H1 (cell line): Measurements from ENCODE around the gene RAP2C. TPM values are rescaled to one million over a fixed set of nuclear protein-coding genes. Genes with fewer than 3 reads are reported as not detected.

Source experiments
- CTCF ChIA-PET: fragments of 300-600 bp; sonication (Branson Sonifier 250); formaldehyde crosslinking; loops from one replicate; lab custom pipeline; 2021; ENCODE audit not compliant: partially characterized antibody; lab: Charles Lee
- POLR2A ChIA-PET: fragments of 300-600 bp; sonication (Branson Sonifier 250); formaldehyde crosslinking; loops from one replicate; lab custom pipeline; 2021; ENCODE audit warnings: inconsistent platforms; ENCODE audit not compliant: partially characterized antibody; lab: Charles Lee
- DNase-seq, 2 experiments: peaks; one replicate each; pipeline versions ENCODE4 v3.0.0 to v3.0.0-alpha.2; 2010 to 2022; ENCODE audit warnings: low spot score in 2 of 2, low read depth in 1 of 2, mixed read lengths in 1 of 2
- FAIRE-seq: peaks from 2 replicates; lab custom pipeline; 2011; peaks lifted over from hg19 to GRCh38; lab: Jason Lieb, UNC
- H2AFZ ChIP-seq: 2 replicates; pipeline ENCODE4 v1.8.1; 2012; ENCODE audit warnings: low read length, inconsistent platforms
- H2AK5ac ChIP-seq: 2 replicates; pipeline ENCODE4 v1.6.1; 2013; ENCODE audit warnings: low read depth, low read length
- H2BK120ac ChIP-seq: replicated peaks from 2 replicates; pipeline ENCODE3; 2013; ENCODE audit warnings: low read depth, low read length, inconsistent platforms
- H2BK12ac ChIP-seq: 2 replicates; pipeline ENCODE4 v1.6.1; 2013; ENCODE audit warnings: low read depth, low read length
- H2BK15ac ChIP-seq: 2 replicates; pipeline ENCODE4 v1.6.1; 2013; ENCODE audit warnings: low read length
- H2BK20ac ChIP-seq: 2 replicates; pipeline ENCODE4 v1.6.1; 2013; ENCODE audit warnings: low read length
- H2BK5ac ChIP-seq: 2 replicates; pipeline ENCODE4 v1.6.1; 2013; ENCODE audit warnings: low read depth, low read length
- H3K14ac ChIP-seq: 2 replicates; pipeline ENCODE4 v1.6.1; 2013; ENCODE audit warnings: inconsistent platforms; ENCODE audit not compliant: insufficient read length
- H3K18ac ChIP-seq: 2 replicates; pipeline ENCODE4 v1.6.1; 2013; ENCODE audit warnings: low read length; ENCODE audit errors: extremely low read depth
- H3K23ac ChIP-seq: 2 replicates; pipeline ENCODE4 v1.6.1; 2013; ENCODE audit warnings: inconsistent platforms; ENCODE audit not compliant: insufficient read length
- H3K23me2 ChIP-seq: 2 replicates; pipeline ENCODE4 v1.6.1; 2013; ENCODE audit warnings: low read depth, low read length
- H3K27ac ChIP-seq: 2 replicates; pipeline ENCODE4 v1.6.1; 2011; ENCODE audit warnings: low read depth, low read length, inconsistent platforms
- H3K27me3 ChIP-seq, 4 experiments: replicated peaks in 1 of 4; 1 replicate in 1 of 4; 2 replicates in 3 of 4; pipeline versions ENCODE4 v1.6.1 to v1.8.1; 2011 to 2013; ENCODE audit warnings: low read length in 3 of 4, mild to moderate bottlenecking in 3 of 4, inconsistent platforms in 2 of 4, mixed read lengths in 2 of 4, moderate library complexity in 1 of 4; ENCODE audit not compliant: control insufficient read depth in 3 of 4, insufficient read depth in 3 of 4; ENCODE audit errors: extremely low read depth in 1 of 4
- H3K36me3 ChIP-seq, 4 experiments: 2 replicates each; pipeline versions ENCODE4 v1.6.1 to v1.8.1; 2011 to 2013; ENCODE audit warnings: mild to moderate bottlenecking in 4 of 4, low read length in 3 of 4, moderate library complexity in 2 of 4, control low read depth in 1 of 4, inconsistent platforms in 1 of 4; ENCODE audit not compliant: insufficient read depth in 4 of 4, control insufficient read depth in 2 of 4
- H3K4ac ChIP-seq: replicated peaks from 2 replicates; pipeline ENCODE3; 2013; ENCODE audit warnings: low read length, low read depth, mixed read lengths, inconsistent platforms; ENCODE audit not compliant: insufficient read length
- H3K4me1 ChIP-seq, 4 experiments: replicated peaks in 1 of 4; 1 replicate in 1 of 4; 2 replicates in 3 of 4; pipeline versions ENCODE4 v1.6.1 to v1.8.1; 2011 to 2013; ENCODE audit warnings: low read length in 3 of 4, inconsistent platforms in 2 of 4, mixed read lengths in 1 of 4; ENCODE audit not compliant: insufficient read depth in 4 of 4, control insufficient read depth in 3 of 4
- H3K4me2 ChIP-seq, 2 experiments: 2 replicates each; pipeline versions ENCODE4 v1.6.1 to v1.8.1; 2011 to 2013; ENCODE audit warnings: low read depth in 2 of 2, low read length in 2 of 2, control low read depth in 1 of 2, inconsistent platforms in 1 of 2, mild to moderate bottlenecking in 1 of 2; ENCODE audit not compliant: insufficient read depth in 1 of 2
- H3K4me3 ChIP-seq, 4 experiments: fragments of 200-600, 300-600 bp in 1 of 4; sonication (generic), shearing (Covaris generic), sonication (Bioruptor Twin) in 1 of 4; 2 replicates each; pipeline versions ENCODE4 v1.5.1 to v1.8.1; 2011 to 2016; ENCODE audit warnings: low read length in 4 of 4, low read depth in 3 of 4, control low read depth in 2 of 4, inconsistent platforms in 2 of 4, mild to moderate bottlenecking in 2 of 4, mixed read lengths in 1 of 4, moderate library complexity in 1 of 4; ENCODE audit not compliant: insufficient read depth in 2 of 4; ENCODE audit errors: extremely low read depth in 1 of 4
- H3K56ac ChIP-seq: replicated peaks from 2 replicates; pipeline ENCODE3; 2013; ENCODE audit warnings: low read depth, mild to moderate bottlenecking, mixed read lengths, low read length, inconsistent platforms; ENCODE audit not compliant: insufficient read length
- H3K79me1 ChIP-seq: 2 replicates; pipeline ENCODE4 v1.6.1; 2013; ENCODE audit warnings: low read depth, low read length, control low read depth
- H3K79me2 ChIP-seq, 2 experiments: 2 replicates each; pipeline versions ENCODE4 v1.6.1 to v1.8.1; 2012 to 2013; ENCODE audit warnings: low read length in 2 of 2, mild to moderate bottlenecking in 2 of 2, inconsistent platforms in 1 of 2; ENCODE audit not compliant: insufficient read depth in 2 of 2, control insufficient read depth in 1 of 2
- H3K9ac ChIP-seq, 4 experiments: replicated peaks in 1 of 4; 1 replicate in 1 of 4; 2 replicates in 3 of 4; pipeline versions ENCODE4 v1.6.1 to v1.8.1; 2011 to 2013; ENCODE audit warnings: low read depth in 3 of 4, low read length in 3 of 4, control low read depth in 2 of 4, mild to moderate bottlenecking in 2 of 4, moderate library complexity in 2 of 4, inconsistent platforms in 1 of 4; ENCODE audit errors: extremely low read depth in 1 of 4
- H3K9me3 ChIP-seq, 2 experiments: 2 replicates each; pipeline versions ENCODE4 v1.6.1 to v1.8.1; 2012 to 2013; ENCODE audit warnings: mild to moderate bottlenecking in 2 of 2, moderate library complexity in 2 of 2, control low read depth in 1 of 2, inconsistent platforms in 1 of 2, low read depth in 1 of 2, low read length in 1 of 2, mixed read lengths in 1 of 2; ENCODE audit not compliant: insufficient read depth in 2 of 2
- H4K20me1 ChIP-seq, 2 experiments: replicated peaks in 1 of 2; 2 replicates each; pipeline versions ENCODE3 to v1.8.1; 2011 to 2013; ENCODE audit warnings: inconsistent platforms in 2 of 2, low read length in 2 of 2, mild to moderate bottlenecking in 1 of 2; ENCODE audit not compliant: insufficient read depth in 2 of 2, control insufficient read depth in 1 of 2
- H4K5ac ChIP-seq: 2 replicates; pipeline ENCODE4 v1.6.1; 2013; ENCODE audit warnings: low read length, low read depth, mixed read lengths, inconsistent platforms; ENCODE audit not compliant: insufficient read length
- H4K8ac ChIP-seq: 2 replicates; pipeline ENCODE4 v1.8.0; 2013; ENCODE audit warnings: mild to moderate bottlenecking, moderate library complexity, low read length, inconsistent platforms; ENCODE audit not compliant: insufficient read depth; ENCODE audit errors: extremely low read depth
- H4K91ac ChIP-seq: replicated peaks from 2 replicates; pipeline ENCODE3; 2013; ENCODE audit warnings: low read length, mixed read lengths, inconsistent platforms; ENCODE audit not compliant: insufficient read length
- BRCA1 ChIP-seq: IDR thresholded peaks from 2 replicates; pipeline ENCODE4 v1.6.1; 2012; ENCODE audit warnings: low read depth, low read length, improper control_type of control experiment
- CHD1 ChIP-seq: IDR thresholded peaks from 2 replicates; pipeline ENCODE4 v1.6.1; 2012; ENCODE audit warnings: low read depth, low read length, improper control_type of control experiment
- E2F6 ChIP-seq: IDR thresholded peaks from 2 replicates; pipeline ENCODE4 v1.6.1; 2012; ENCODE audit warnings: inconsistent platforms
- EGR1 ChIP-seq: IDR thresholded peaks from 2 replicates; pipeline ENCODE4 v1.6.1; 2011; ENCODE audit warnings: low read depth, low read length, borderline replicate concordance
- HDAC6 ChIP-seq: IDR thresholded peaks from one replicate; pipeline ENCODE4 v1.7.1; 2012; ENCODE audit warnings: low read depth, mild to moderate bottlenecking, inconsistent platforms, low read length, moderate library complexity
- JUND ChIP-seq: IDR thresholded peaks from 2 replicates; pipeline ENCODE4 v1.6.1; 2011; ENCODE audit warnings: mild to moderate bottlenecking, improper control_type of control experiment, low read length
- NRF1 ChIP-seq: IDR thresholded peaks from 2 replicates; pipeline ENCODE4 v1.6.1; 2011; ENCODE audit warnings: mild to moderate bottlenecking, low read depth, low read length, improper control_type of control experiment
- SIRT6 ChIP-seq: IDR thresholded peaks from one replicate; pipeline ENCODE4 v1.7.1; 2012; ENCODE audit warnings: low read length, inconsistent platforms
- SP4 ChIP-seq: IDR thresholded peaks from 2 replicates; pipeline ENCODE4 v1.6.1; 2012; ENCODE audit warnings: low read length, inconsistent platforms
- TAF1 ChIP-seq: IDR thresholded peaks from 2 replicates; pipeline ENCODE4 v1.6.1; 2011; ENCODE audit warnings: mild to moderate bottlenecking, low read depth, low read length
- TEAD4 ChIP-seq: IDR thresholded peaks from 2 replicates; pipeline ENCODE4 v1.6.1; 2012; ENCODE audit warnings: low read depth, low read length, inconsistent platforms, mixed read lengths
- YY1 ChIP-seq: IDR thresholded peaks from 2 replicates; pipeline ENCODE4 v1.6.1; 2011; ENCODE audit warnings: low read depth, mild to moderate bottlenecking, low read length
- WGBS, 2 experiments: shearing (Covaris generic) in 1 of 2; methylation state at CpG; one replicate each; pipeline versions ENCODE4 v1.1.6 to v1.1.7; 2013 to 2015; ENCODE audit warnings: low lambda C conversion rate in 2 of 2, mixed read lengths in 2 of 2, inconsistent platforms in 1 of 2, low coverage in 1 of 2, missing lambda C conversion rate in 1 of 2; ENCODE audit not compliant: insufficient replicate concordance in 2 of 2, insufficient coverage in 1 of 2, insufficient read length in 1 of 2; ENCODE audit errors: extremely low coverage in 1 of 2, missing lambda C conversion rate in 1 of 2; 5-methylcytosine and 5-hydroxymethylcytosine counted together
- polyA plus RNA-seq, 7 experiments: library from polyadenylated mRNA; depleted of rRNA in 3 of 7; stranded (reverse) in 5 of 7; unstranded in 2 of 7; fragments of >200 nt in 5 of 7; fragments of 200-250 nt in 2 of 7; gene quantifications; 1 replicate in 5 of 7; 2 replicates in 1 of 7; 4 replicates in 1 of 7; pipeline versions ENCODE4 v1.2.1 to v1.2.3, GENCODE V29; 2011 to 2013; ENCODE audit warnings: missing spikeins in 2 of 7, mixed read lengths in 2 of 7
- total RNA-seq: library from RNA; stranded (reverse); fragmentation: NEBNext Ultra II Directional; extraction: Animal tissue kit (Norgen Biotek cat#: 25700); gene quantifications from 2 replicates; pipeline ENCODE4 v1.2.1, GENCODE V29; 2021

The RAP2C gene
- total and polyA plus RNA-seq, 2 of the 8 experiments (the other 6 are each of a cell fraction or from before 2014, with no cell fraction given) = 4.7 to 20.5 TPM

DNA sequence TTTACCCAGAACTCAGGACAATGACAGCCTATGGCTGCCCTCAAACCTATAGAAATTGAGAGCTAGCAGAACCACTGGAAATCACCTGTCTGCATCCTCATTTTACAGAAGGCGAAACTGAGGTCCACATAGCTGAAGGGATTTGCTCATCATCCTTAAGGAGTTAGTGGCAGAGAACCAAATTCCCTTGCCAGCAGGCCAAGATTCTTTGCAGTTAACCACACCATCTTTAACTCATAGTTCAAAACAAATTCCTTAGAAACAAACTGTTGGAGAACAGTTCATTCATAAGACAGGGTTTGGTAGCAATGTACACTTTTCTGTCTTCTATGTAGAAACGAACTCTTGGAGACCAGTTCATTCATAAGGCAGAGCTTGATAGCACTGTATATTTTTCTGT, 37.9 kb upstream of the RAP2C start:
- H4K8ac ChIP-seq = no peak overlapping the region
- TF ChIP-seq HDAC6 = no peak
- TF ChIP-seq SP4 = no peak
- TF ChIP-seq NRF1 = no peak
- TF ChIP-seq TAF1 = no peak
- no peak for TF ChIP-seq EGR1
- no peak for TF ChIP-seq CHD1
- TF ChIP-seq TEAD4 = no peak
- TF ChIP-seq SIRT6 = no peak
- TF ChIP-seq E2F6 = no peak
- no peak for TF ChIP-seq JUND
- TF ChIP-seq BRCA1 = no peak
- TF ChIP-seq YY1 = no peak
- TF ChIP-seq, all 59 proteins: peak for 0
- no peak overlapping the region for H3K4me2 ChIP-seq
- H3K23me2 ChIP-seq = no peaks in the 10 kb centered on the region
- no peaks in the 10 kb centered on the region for H3K36me3 ChIP-seq
- H3K9me3 ChIP-seq = no peaks in the 10 kb centered on the region
- H2BK12ac ChIP-seq = no peak overlapping the region
- no peaks in the 10 kb centered on the region for H3K79me2 ChIP-seq
- H2BK120ac ChIP-seq = no peak overlapping the region
- no peak for FAIRE-seq
- ChIA-PET CTCF (interaction anchor here (1.3 kb wide), 1 partner anchor 356 kb away, joined by 3 read pairs; no protein-coding TSS in a partner anchor), POLR2A (no interaction called here)
- no peak overlapping the region for H3K9ac ChIP-seq
- H3K27ac ChIP-seq = no peak overlapping the region
- H2AFZ ChIP-seq = no peak overlapping the region
- no peak for DNase-seq
- H4K91ac ChIP-seq = no peak overlapping the region
- H2BK20ac ChIP-seq = no peak overlapping the region
- no peak overlapping the region for H3K23ac ChIP-seq
- no peaks in the 10 kb centered on the region for H3K79me1 ChIP-seq
- no peak overlapping the region for H4K5ac ChIP-seq
- no peak overlapping the region for H2BK15ac ChIP-seq
- no peak overlapping the region for H3K18ac ChIP-seq
- H3K56ac ChIP-seq = no peak overlapping the region
- no peaks in the 10 kb centered on the region for H4K20me1 ChIP-seq
- H2AK5ac ChIP-seq = no peak overlapping the region
- H3K14ac ChIP-seq = no peak overlapping the region
- no peak overlapping the region for H3K4ac ChIP-seq
- H3K27me3 ChIP-seq = no peaks in the 10 kb centered on the region
- H3K4me3 ChIP-seq = no peak overlapping the region
- WGBS, 2 experiments = 93% methylated on average over 2 of the region's 2 CpGs; no CpG with 5 or more reads in 1 of the 2 experiments
- H3K4me1 ChIP-seq = no peaks in the 10 kb centered on the region
- no peak overlapping the region for H2BK5ac ChIP-seq
